ENCODE measurements around the gene FAM78B.

Gene FAM78B

GRCh38 chr1:166140251-166140650 is 26.6 kb downstream of the FAM78B start:
- Histone ChIP-seq H3K36me3 (ENCODE audit: insufficient read depth, low read length) (no peaks in the 10 kb centered on the region), H2AFZ (ENCODE audit: low read length) (no peak overlapping the region), H3F3A (ENCODE audit: low read depth) (no peaks in the 10 kb centered on the region), H3K9me2 (replicated peaks; ENCODE audit: low read depth, low read length) (no peaks in the 10 kb centered on the region), H3K27me3 (ENCODE audit: insufficient read depth, low read length, poor library complexity, severe bottlenecking) (no peaks in the 10 kb centered on the region), H3K4me2 (ENCODE audit: low read depth, low read length, poor library complexity, severe bottlenecking) (no peak overlapping the region), H3K79me2 (ENCODE audit: insufficient read depth, low read length) (no peaks in the 10 kb centered on the region), H3K9ac (ENCODE audit: low read depth, low read length, poor library complexity, severe bottlenecking) (no peak overlapping the region), H3K9me3 (ENCODE audit: insufficient read depth, low read depth, low read length) (no peaks in the 10 kb centered on the region), H4K20me1 (ENCODE audit: insufficient read depth, low read length, poor library complexity, severe bottlenecking) (no peaks in the 10 kb centered on the region), H3K4me3 (ENCODE audit: low read length, poor library complexity, severe bottlenecking) (no peak overlapping the region), H3K4me1 (ENCODE audit: insufficient read depth, low read length, poor library complexity, severe bottlenecking) (no peaks in the 10 kb centered on the region)
- TF ChIP-seq EZH2phosphoT487 (IDR thresholded peaks at IDR 0.05; ENCODE audit: borderline replicate concordance) (no peak), CTCF (conservative IDR thresholded peaks at IDR 0.05; ENCODE audit: low read length) (no peak)

- Histone ChIP-seq H3K9me3 (ENCODE audit: insufficient read depth, low read depth, low read length) (no peaks in the 10 kb centered on the region), H3K27me3 (ENCODE audit: insufficient read depth, low read length, poor library complexity, severe bottlenecking) (no peaks in the 10 kb centered on the region), H3K36me3 (ENCODE audit: insufficient read depth, low read length) (no peaks in the 10 kb centered on the region), H3K9me2 (replicated peaks; ENCODE audit: low read depth, low read length) (no peaks in the 10 kb centered on the region), H3K79me2 (ENCODE audit: insufficient read depth, low read length) (no peaks in the 10 kb centered on the region), H3K9ac (ENCODE audit: low read depth, low read length, poor library complexity, severe bottlenecking) (no peak overlapping the region), H2AFZ (ENCODE audit: low read length) (no peak overlapping the region), H3K4me1 (ENCODE audit: insufficient read depth, low read length, poor library complexity, severe bottlenecking) (no peaks in the 10 kb centered on the region), H3F3A (ENCODE audit: low read depth) (no peaks in the 10 kb centered on the region), H3K4me2 (ENCODE audit: low read depth, low read length, poor library complexity, severe bottlenecking) (no peak overlapping the region), H3K4me3 (ENCODE audit: low read length, poor library complexity, severe bottlenecking) (no peak overlapping the region), H4K20me1 (ENCODE audit: insufficient read depth, low read length, poor library complexity, severe bottlenecking) (no peaks in the 10 kb centered on the region)
- TF ChIP-seq EZH2phosphoT487 (IDR thresholded peaks at IDR 0.05; ENCODE audit: borderline replicate concordance) = no peak
- no peak for TF ChIP-seq CTCF (conservative IDR thresholded peaks at IDR 0.05; ENCODE audit: low read length)
Measured at GRCh38 chr1:166139735-166140134, 27.1 kb downstream of the FAM78B start.

DNA sequence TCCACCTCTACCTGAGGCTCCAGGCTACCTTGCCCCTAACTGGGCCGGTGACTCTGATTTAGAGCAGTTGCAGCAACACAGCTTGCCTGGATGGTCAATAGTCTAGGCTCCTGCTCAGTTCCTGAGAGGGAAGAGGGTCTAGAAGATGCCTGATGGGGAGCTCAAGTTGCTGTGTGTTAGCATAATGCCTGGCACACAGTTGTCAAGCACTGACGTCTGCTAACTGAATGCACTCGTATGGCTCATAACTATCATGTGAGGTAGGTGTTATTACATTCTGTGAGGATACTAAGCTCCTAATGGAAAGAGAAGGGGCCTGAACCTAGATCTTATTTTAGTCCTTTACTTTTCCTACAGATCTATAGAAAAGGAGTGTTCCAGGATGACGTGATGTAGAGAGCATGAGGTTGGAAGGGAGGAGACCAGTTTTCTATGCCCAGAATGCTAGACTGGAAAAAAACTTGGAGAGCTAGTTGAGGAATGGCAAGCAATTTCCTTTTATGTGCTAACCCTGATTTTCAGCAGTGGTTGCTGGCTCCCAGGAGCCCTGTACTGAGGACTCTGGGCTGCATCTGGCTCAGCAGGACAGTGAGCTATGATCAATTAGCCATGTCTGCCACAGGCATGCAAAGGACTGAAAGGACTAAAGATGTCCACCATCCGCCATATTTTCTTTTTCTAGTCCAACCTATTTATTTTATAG is 30.0 kb downstream of the FAM78B start:
- Histone ChIP-seq H4K20me1 (ENCODE audit: insufficient read depth, low read length, poor library complexity, severe bottlenecking) (no peaks in the 10 kb centered on the region), H3K36me3 (ENCODE audit: insufficient read depth, low read length) (no peaks in the 10 kb centered on the region), H3K4me1 (ENCODE audit: insufficient read depth, low read length, poor library complexity, severe bottlenecking) (no peaks in the 10 kb centered on the region), H3F3A (ENCODE audit: low read depth) (no peaks in the 10 kb centered on the region), H3K9me3 (ENCODE audit: insufficient read depth, low read depth, low read length) (0 out of 2 replicates have a peak, but pooled peaks cover 4% of the 10 kb centered on the region), H3K79me2 (ENCODE audit: insufficient read depth, low read length) (no peaks in the 10 kb centered on the region), H3K27me3 (ENCODE audit: insufficient read depth, low read length, poor library complexity, severe bottlenecking) (no peaks in the 10 kb centered on the region), H3K9ac (ENCODE audit: low read depth, low read length, poor library complexity, severe bottlenecking) (no peak overlapping the region), H3K4me3 (ENCODE audit: low read length, poor library complexity, severe bottlenecking) (no peak overlapping the region), H3K9me2 (replicated peaks; ENCODE audit: low read depth, low read length) (no peaks in the 10 kb centered on the region), H3K4me2 (ENCODE audit: low read depth, low read length, poor library complexity, severe bottlenecking) (no peak overlapping the region), H2AFZ (ENCODE audit: low read length) (no peak overlapping the region)
- TF ChIP-seq CTCF (conservative IDR thresholded peaks at IDR 0.05; ENCODE audit: low read length) = no peak
- no peak for TF ChIP-seq EZH2phosphoT487 (IDR thresholded peaks at IDR 0.05; ENCODE audit: borderline replicate concordance)
